Measurements from ENCODE around the gene EDAR.

DNA sequence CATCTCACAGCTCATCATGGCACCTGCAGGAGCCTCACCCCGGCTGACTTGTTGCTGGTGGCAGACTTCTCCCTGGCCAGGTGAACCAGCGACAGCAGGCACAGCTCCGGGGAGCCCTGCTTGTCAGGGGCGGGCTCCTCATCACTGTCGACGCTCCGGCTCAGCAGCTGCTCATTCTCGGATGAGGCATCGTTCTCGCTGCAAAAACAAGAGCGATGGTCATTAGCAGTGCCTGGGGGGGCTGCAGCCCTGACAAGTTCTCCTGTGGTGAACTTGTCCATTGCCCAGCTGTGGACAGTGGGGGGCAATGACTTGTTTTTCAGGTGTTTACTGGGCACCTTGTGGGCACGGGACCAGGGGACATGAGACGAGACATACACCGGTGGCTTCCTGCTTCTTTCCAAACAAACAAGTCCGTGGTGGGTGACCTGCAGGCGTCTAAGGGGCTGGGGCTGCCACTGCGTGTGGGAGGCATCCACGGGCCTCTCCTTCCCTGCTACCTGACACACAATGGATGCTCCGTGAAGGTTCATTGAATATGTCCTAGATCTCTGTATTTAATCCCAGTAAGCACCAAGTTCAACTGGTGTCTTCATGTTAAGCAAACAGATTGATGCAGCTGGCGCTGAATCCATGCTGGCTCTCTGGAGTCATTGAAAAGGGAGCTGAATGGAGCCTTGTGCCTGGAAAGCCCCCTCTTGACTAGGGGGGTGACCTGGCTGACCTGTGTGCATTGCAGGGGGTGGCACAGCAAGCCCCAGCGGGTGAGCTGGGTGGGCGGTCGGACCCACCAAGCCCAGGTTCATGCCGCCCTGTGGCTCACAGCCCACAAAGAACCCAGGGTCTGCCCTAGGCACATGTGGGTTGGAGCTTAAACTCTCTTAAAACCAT lies 81.0 kb downstream of the EDAR start:
- no peak for TF ChIP-seq CTCF (conservative IDR thresholded peaks at IDR 0.05; ENCODE audit: low read depth, low read length)
- TF ChIP-seq POLR2A (IDR thresholded peaks at IDR 0.05; ENCODE audit: low read depth, low read length), result no peak
- no peak for TF ChIP-seq MXI1 (IDR thresholded peaks at IDR 0.05; ENCODE audit: borderline replicate concordance, low read depth, low read length)
- no peak for TF ChIP-seq CHD1 (IDR thresholded peaks at IDR 0.05; ENCODE audit: low read depth, low read length)
- no peak for TF ChIP-seq ELK1 (IDR thresholded peaks at IDR 0.05; ENCODE audit: borderline replicate concordance, low read depth, low read length)
- no peak for TF ChIP-seq SMC3 (IDR thresholded peaks at IDR 0.05; ENCODE audit: low read depth, low read length)
- TF ChIP-seq CEBPB (IDR thresholded peaks at IDR 0.05; ENCODE audit: low read depth, low read length), result no peak
- TF ChIP-seq, protein P1, sequence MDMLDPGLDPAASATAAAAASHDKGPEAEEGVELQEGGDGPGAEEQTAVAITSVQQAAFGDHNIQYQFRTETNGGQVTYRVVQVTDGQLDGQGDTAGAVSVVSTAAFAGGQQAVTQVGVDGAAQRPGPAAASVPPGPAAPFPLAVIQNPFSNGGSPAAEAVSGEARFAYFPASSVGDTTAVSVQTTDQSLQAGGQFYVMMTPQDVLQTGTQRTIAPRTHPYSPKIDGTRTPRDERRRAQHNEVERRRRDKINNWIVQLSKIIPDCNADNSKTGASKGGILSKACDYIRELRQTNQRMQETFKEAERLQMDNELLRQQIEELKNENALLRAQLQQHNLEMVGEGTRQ (IDR thresholded peaks at IDR 0.05; ENCODE audit: low read depth, low read length), result no peak
- TF ChIP-seq MAZ (IDR thresholded peaks at IDR 0.05; ENCODE audit: borderline replicate concordance, low read depth, low read length), result no peak

Data from IMR-90 (cell line).